Endodermal cell (in vitro differentiated cells): ENCODE data around the gene HMGB4. TPM values are rescaled to one million over a fixed set of nuclear protein-coding genes. Genes with fewer than 3 reads are reported as not detected.

ENCODE experiments used
- DNase-seq: peaks from one replicate; pipeline ENCODE4 v3.0.0-alpha.2; 2017
- H3K27ac ChIP-seq: 2 replicates; pipeline ENCODE4 v1.5.1; 2013; ENCODE audit warnings: mild to moderate bottlenecking, low read depth, low read length, moderate library complexity
- H3K27me3 ChIP-seq: 2 replicates; pipeline ENCODE4 v1.6.1; 2013; ENCODE audit warnings: mild to moderate bottlenecking, low read length, moderate library complexity; ENCODE audit not compliant: insufficient read depth, control insufficient read depth, poor library complexity, severe bottlenecking
- H3K36me3 ChIP-seq: 2 replicates; pipeline ENCODE4 v1.7.0; 2013; ENCODE audit warnings: mild to moderate bottlenecking, low read length, moderate library complexity; ENCODE audit not compliant: control insufficient read depth, insufficient read depth
- H3K4me1 ChIP-seq: one replicate; pipeline ENCODE4 v1.7.0; 2013; ENCODE audit warnings: low read length; ENCODE audit not compliant: control insufficient read depth, insufficient read depth
- H3K4me3 ChIP-seq: 2 replicates; pipeline ENCODE4 v1.5.1; 2013; ENCODE audit warnings: mild to moderate bottlenecking, low read length, moderate library complexity
- H3K9ac ChIP-seq: 2 replicates; pipeline ENCODE4 v1.6.1; 2013; ENCODE audit warnings: mild to moderate bottlenecking, low read length, moderate library complexity; ENCODE audit not compliant: poor library complexity, severe bottlenecking; ENCODE audit errors: extremely low read depth
- H3K9me3 ChIP-seq: 2 replicates; pipeline ENCODE4 v1.6.1; 2013; ENCODE audit warnings: mild to moderate bottlenecking, low read length, moderate library complexity; ENCODE audit not compliant: control insufficient read depth
- H3K27ac Mint-ChIP-seq: 2 replicates; pipeline ENCODE4 v1.8.0; 2020; ENCODE audit warnings: mixed read lengths
- H3K27me3 Mint-ChIP-seq: 2 replicates; pipeline ENCODE4 v1.8.0; 2021; ENCODE audit warnings: mild to moderate bottlenecking, mixed read lengths; ENCODE audit not compliant: insufficient read depth
- H3K36me3 Mint-ChIP-seq: 2 replicates; pipeline ENCODE4 v1.8.0; 2020; ENCODE audit warnings: low read depth, mixed read lengths
- H3K4me1 Mint-ChIP-seq: 2 replicates; pipeline ENCODE4 v1.8.0; 2020; ENCODE audit warnings: mixed read lengths
- H3K4me3 Mint-ChIP-seq: 2 replicates; pipeline ENCODE4 v1.8.0; 2020; ENCODE audit warnings: mild to moderate bottlenecking, moderate library complexity, mixed read lengths
- H3K9me3 Mint-ChIP-seq: 2 replicates; pipeline ENCODE4 v1.8.0; 2020; ENCODE audit warnings: mild to moderate bottlenecking, mixed read lengths
- WGBS, 2 experiments: methylation state at CpG; one replicate each; pipeline versions ENCODE4 v1.1.5 to v1.1.7; 2013; ENCODE audit warnings: missing lambda C conversion rate in 2 of 2, mixed read lengths in 1 of 2; ENCODE audit not compliant: insufficient coverage in 1 of 2, insufficient read length in 1 of 2; 5-methylcytosine and 5-hydroxymethylcytosine counted together
- total RNA-seq, 2 donors: library from RNA; stranded (reverse); fragmentation: NEBNext Ultra II Directional in 1 of 2; extraction: Animal tissue kit (Norgen Biotek cat#: 25700) in 1 of 2; gene quantifications; 2 replicates in 1 of 2; 3 replicates in 1 of 2; pipeline ENCODE4 v1.2.1, GENCODE V29; 2021
- TF ChIP-seq, protein P1 (sequence below): fragments of 200-600 bp; sonication (generic); conservative IDR thresholded peaks from 2 replicates; pipeline ENCODE4 v1.5.0; 2021; ENCODE audit warnings: antibody characterized with exemption, mild to moderate bottlenecking

HMGB4 gene
- total RNA-seq, 2 donors from 2014 or later = not detected

DNA sequence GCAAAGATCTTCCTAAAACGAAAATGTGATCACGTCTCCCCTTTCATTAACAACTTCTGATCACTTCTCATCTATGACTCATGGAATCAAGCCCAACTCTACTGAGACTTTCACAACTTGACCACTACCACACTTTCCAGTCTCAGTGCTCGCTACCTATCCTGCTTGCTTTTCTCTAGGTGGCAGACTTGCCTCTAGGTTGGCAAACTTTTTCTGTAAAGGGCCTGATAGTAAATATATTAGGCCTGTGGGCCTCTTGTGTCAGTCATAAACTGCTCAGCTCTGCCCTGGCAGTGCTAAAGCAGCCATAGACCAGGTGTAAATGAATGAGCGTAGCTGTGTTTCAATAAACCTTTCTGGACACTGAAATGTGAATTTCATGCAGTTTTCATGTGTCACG is 21.5 kb upstream of the HMGB4 start:
- H3K27me3 ChIP-seq = peaks cover 28% of the 10 kb centered on the region
- H3K4me1 ChIP-seq = no peaks in the 10 kb centered on the region
- no peaks in the 10 kb centered on the region for H3K36me3 ChIP-seq
- no peak overlapping the region for H3K27ac Mint-ChIP-seq
- 86 to 93% methylated on average over 4 to 5 of the region's 5 CpGs for WGBS, 2 experiments
- no peaks in the 10 kb centered on the region for H3K4me1 Mint-ChIP-seq
- H3K9ac ChIP-seq = no peak overlapping the region
- H3K9me3 Mint-ChIP-seq = peaks cover 2% of the 10 kb centered on the region
- no peak overlapping the region for H3K4me3 Mint-ChIP-seq
- peaks cover 2% of the 10 kb centered on the region for H3K9me3 ChIP-seq
- TF ChIP-seq, protein P1, sequence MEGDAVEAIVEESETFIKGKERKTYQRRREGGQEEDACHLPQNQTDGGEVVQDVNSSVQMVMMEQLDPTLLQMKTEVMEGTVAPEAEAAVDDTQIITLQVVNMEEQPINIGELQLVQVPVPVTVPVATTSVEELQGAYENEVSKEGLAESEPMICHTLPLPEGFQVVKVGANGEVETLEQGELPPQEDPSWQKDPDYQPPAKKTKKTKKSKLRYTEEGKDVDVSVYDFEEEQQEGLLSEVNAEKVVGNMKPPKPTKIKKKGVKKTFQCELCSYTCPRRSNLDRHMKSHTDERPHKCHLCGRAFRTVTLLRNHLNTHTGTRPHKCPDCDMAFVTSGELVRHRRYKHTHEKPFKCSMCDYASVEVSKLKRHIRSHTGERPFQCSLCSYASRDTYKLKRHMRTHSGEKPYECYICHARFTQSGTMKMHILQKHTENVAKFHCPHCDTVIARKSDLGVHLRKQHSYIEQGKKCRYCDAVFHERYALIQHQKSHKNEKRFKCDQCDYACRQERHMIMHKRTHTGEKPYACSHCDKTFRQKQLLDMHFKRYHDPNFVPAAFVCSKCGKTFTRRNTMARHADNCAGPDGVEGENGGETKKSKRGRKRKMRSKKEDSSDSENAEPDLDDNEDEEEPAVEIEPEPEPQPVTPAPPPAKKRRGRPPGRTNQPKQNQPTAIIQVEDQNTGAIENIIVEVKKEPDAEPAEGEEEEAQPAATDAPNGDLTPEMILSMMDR = peak; percentile 62
- peaks cover 21% of the 10 kb centered on the region for H3K27me3 Mint-ChIP-seq
- H3K27ac ChIP-seq = no peak overlapping the region
- no peak for DNase-seq
- H3K4me3 ChIP-seq = no peak overlapping the region
- H3K36me3 Mint-ChIP-seq = no peaks in the 10 kb centered on the region

DNA sequence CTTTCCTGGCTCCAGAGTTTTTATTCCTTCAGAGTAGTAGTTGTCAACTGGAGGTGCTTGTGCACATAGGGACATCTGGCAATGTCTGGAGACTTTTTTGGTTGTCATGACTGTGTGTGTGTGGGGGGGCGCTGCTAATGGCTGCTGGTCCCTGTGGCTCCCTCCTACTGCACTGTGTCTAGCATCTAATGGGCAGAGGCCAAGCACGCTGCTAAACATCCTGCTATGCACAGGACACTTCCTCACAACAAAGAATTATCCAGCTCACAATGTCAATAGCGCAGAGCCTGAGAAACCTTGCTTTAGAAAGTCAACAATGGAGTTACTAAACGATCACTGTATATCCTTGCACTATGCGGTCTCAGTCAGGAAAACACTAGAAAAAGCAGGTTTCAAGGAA is 19.7 kb upstream of the HMGB4 start:
- peaks cover 14% of the 10 kb centered on the region for H3K4me1 Mint-ChIP-seq
- H3K9me3 ChIP-seq = no peaks in the 10 kb centered on the region
- no peaks in the 10 kb centered on the region for H3K9me3 Mint-ChIP-seq
- H3K36me3 ChIP-seq = no peaks in the 10 kb centered on the region
- no peak for DNase-seq
- H3K27ac ChIP-seq = no peak overlapping the region
- peaks cover 14% of the 10 kb centered on the region for H3K27me3 Mint-ChIP-seq
- H3K27me3 ChIP-seq = peaks cover 28% of the 10 kb centered on the region
- H3K4me1 ChIP-seq = no peaks in the 10 kb centered on the region
- no peak overlapping the region for H3K4me3 Mint-ChIP-seq
- WGBS, 2 experiments = 91 to 97% methylated on average over 3 to 5 of the region's 5 CpGs
- TF ChIP-seq, protein P1 = no peak
- H3K4me3 ChIP-seq = no peak overlapping the region
- H3K36me3 Mint-ChIP-seq = no peaks in the 10 kb centered on the region
- no peak overlapping the region for H3K9ac ChIP-seq
- H3K27ac Mint-ChIP-seq = no peak overlapping the region

DNA sequence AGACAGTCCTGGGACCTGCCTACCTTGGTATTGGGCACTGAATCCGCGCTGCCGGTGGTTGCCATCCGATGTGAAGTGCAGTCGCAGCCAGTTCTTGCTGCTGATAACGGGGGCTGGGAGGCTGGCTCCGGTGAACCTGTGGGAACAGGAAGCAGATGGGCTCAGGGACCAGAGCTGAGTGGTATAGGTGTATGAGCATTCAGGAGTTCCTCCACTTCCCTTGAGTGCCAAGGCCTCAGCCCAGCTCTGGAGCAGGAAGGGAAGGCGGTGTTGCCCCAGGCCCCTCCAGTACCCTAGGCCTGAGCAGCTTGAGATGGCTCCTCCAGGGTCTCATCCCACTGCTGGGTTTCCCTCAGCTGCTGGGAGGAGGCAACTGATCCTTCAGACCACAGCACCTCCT is 17.0 kb upstream of the HMGB4 start:
- peaks cover 14% of the 10 kb centered on the region for H3K4me1 Mint-ChIP-seq
- H3K9me3 Mint-ChIP-seq = no peaks in the 10 kb centered on the region
- no peak overlapping the region for H3K4me3 ChIP-seq

More for the DNA sequence above, 17.0 kb upstream of the HMGB4 start:
- Histone ChIP-seq H3K9ac (no peak overlapping the region), H3K9me3 (no peaks in the 10 kb centered on the region), H3K36me3 (no peaks in the 10 kb centered on the region), H3K27me3 (peaks cover 31% of the 10 kb centered on the region), H3K4me1 (no peaks in the 10 kb centered on the region), H3K27ac (no peak overlapping the region)
- DNase-seq = no peak
- peaks cover 16% of the 10 kb centered on the region for H3K27me3 Mint-ChIP-seq
- no peaks in the 10 kb centered on the region for H3K36me3 Mint-ChIP-seq
- TF ChIP-seq, protein P1 = no peak
- no peak overlapping the region for H3K4me3 Mint-ChIP-seq
- no peak overlapping the region for H3K27ac Mint-ChIP-seq
- 94 to 98% methylated on average over 7 to 8 of the region's 8 CpGs for WGBS, 2 experiments
